ENCODE results near the gene CRYBA4. TPM values are rescaled to one million over a fixed set of nuclear protein-coding genes. Genes with fewer than 3 reads are reported as not detected.

CRYBA4 gene
- total RNA-seq, 2 experiments from 2014 or later = not detected

- Mint-ChIP-seq H3K27me3 (peaks cover 2% of the 10 kb centered on the region), H3K4me3 (no peak overlapping the region), H3K9me3 (ENCODE audit: low read depth) (no peaks in the 10 kb centered on the region), H3K36me3 (ENCODE audit: low read depth) (no peaks in the 10 kb centered on the region), H3K27ac (no peak overlapping the region), H3K4me1 (peaks cover 8% of the 10 kb centered on the region)
- ATAC-seq = no peak
- no peak for DNase-seq
- ChIA-PET CTCF (no interaction called here), POLR2A (no interaction called here)
- intact Hi-C loops (cut with DNase I, micrococcal nuclease) = no loop called here
Measured at GRCh38 chr22:26615149-26615548, 6.6 kb upstream of the CRYBA4 start.

GRCh38 chr22:26615830-26616435 is 5.8 kb upstream of the CRYBA4 start:
- ATAC-seq (no peak), DNase-seq (no peak)
- Mint-ChIP-seq H3K4me1 (no peaks in the 10 kb centered on the region), H3K4me3 (no peak overlapping the region), H3K36me3 (ENCODE audit: low read depth) (no peaks in the 10 kb centered on the region), H3K27me3 (peaks cover 2% of the 10 kb centered on the region), H3K9me3 (ENCODE audit: low read depth) (no peaks in the 10 kb centered on the region), H3K27ac (no peak overlapping the region)
- intact Hi-C loops (cut with DNase I, micrococcal nuclease) = no loop called here
- POLR2A ChIA-PET = no interaction called here
- CTCF ChIA-PET = interaction anchor here (1.2 kb wide), 1 partner anchor 227 kb away, joined by 3 read pairs; no protein-coding TSS in a partner anchor

- ATAC-seq (no peak), DNase-seq (no peak)
- no peak overlapping the region for H3K4me3 Mint-ChIP-seq
- no peak overlapping the region for H3K27ac Mint-ChIP-seq
- H3K4me1 Mint-ChIP-seq = no peaks in the 10 kb centered on the region
- ChIA-PET POLR2A (no interaction called here), CTCF (interaction anchor here (1.2 kb wide), 1 partner anchor 228 kb away, joined by 3 read pairs; no protein-coding TSS in a partner anchor)
- no peaks in the 10 kb centered on the region for H3K36me3 Mint-ChIP-seq (ENCODE audit: low read depth)
- H3K9me3 Mint-ChIP-seq (ENCODE audit: low read depth) = no peaks in the 10 kb centered on the region
- intact Hi-C loops (cut with DNase I, micrococcal nuclease) = no loop called here
- H3K27me3 Mint-ChIP-seq = peaks cover 2% of the 10 kb centered on the region
Measured at GRCh38 chr22:26616650-26617049, 5.1 kb upstream of the CRYBA4 start.

- DNase-seq (no peak), ATAC-seq (no peak)
- Mint-ChIP-seq H3K27ac (no peak within 1 kb of the TSS), H3K4me1 (no peaks in the 10 kb centered on the region), H3K36me3 (ENCODE audit: low read depth) (no peaks in the 10 kb centered on the region), H3K4me3 (no peak within 1 kb of the TSS), H3K27me3 (peaks cover 2% of the 10 kb centered on the region), H3K9me3 (ENCODE audit: low read depth) (no peaks in the 10 kb centered on the region)
- ChIA-PET POLR2A (no interaction called here), CTCF (interaction anchor here (0.6 to 1.2 kb wide), 2 partner anchors 144 to 228 kb away, joined by 3 read pairs; no protein-coding TSS in a partner anchor)
- intact Hi-C loops (cut with DNase I, micrococcal nuclease) = no loop called here
Measured at GRCh38 chr22:26617271-26618199, 4.2 kb upstream of the CRYBA4 start, which contains the start of gene CRYBB1. TSS of gene CRYBB1 (minus strand) at chr22:26618027. CDS start at chr22:26616319, 1,708 bp downstream.

GRCh38 chr22:26618455-26618854 is 3.3 kb upstream of the CRYBA4 start:
- DNase-seq = no peak
- no peaks in the 10 kb centered on the region for H3K9me3 Mint-ChIP-seq (ENCODE audit: low read depth)
- no peak for ATAC-seq
- H3K27me3 Mint-ChIP-seq = peaks cover under 1% of the 10 kb centered on the region
- CTCF ChIA-PET = no interaction called here
- H3K36me3 Mint-ChIP-seq (ENCODE audit: low read depth) = no peaks in the 10 kb centered on the region
- POLR2A ChIA-PET = no interaction called here
- no peak overlapping the region for H3K27ac Mint-ChIP-seq
- intact Hi-C loops (cut with DNase I, micrococcal nuclease) = no loop called here
- H3K4me3 Mint-ChIP-seq = no peak overlapping the region
- no peaks in the 10 kb centered on the region for H3K4me1 Mint-ChIP-seq

DNA sequence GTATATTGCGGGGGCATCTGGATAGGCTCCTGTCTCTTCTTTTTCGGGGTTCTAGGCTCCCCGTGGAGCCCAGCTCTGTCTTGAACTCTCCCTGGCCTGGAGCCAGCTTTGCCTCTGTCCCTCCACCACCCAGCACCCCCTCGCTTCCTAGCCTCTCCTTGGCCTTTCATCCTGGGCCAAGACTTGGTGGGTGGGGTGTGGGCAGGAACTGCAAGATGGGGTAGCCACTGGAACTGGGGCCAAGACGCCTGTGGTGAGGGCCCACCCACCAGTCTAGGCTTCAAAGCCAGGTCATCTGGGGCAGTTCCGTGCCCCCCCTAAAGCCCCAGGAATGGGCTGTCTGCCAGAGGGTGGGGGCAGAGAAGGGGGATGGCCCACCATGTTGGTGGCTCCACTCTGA is 2.3 kb upstream of the CRYBA4 start:
- ChIA-PET CTCF (interaction anchor here (1.5 kb wide), 1 partner anchor 13 kb away, joined by 4 read pairs; no protein-coding TSS in a partner anchor), POLR2A (no interaction called here)
- Mint-ChIP-seq H3K4me1 (no peaks in the 10 kb centered on the region), H3K36me3 (ENCODE audit: low read depth) (no peaks in the 10 kb centered on the region), H3K27ac (no peak overlapping the region), H3K9me3 (ENCODE audit: low read depth) (no peaks in the 10 kb centered on the region), H3K4me3 (no peak overlapping the region), H3K27me3 (no peaks in the 10 kb centered on the region)
- intact Hi-C loops (cut with DNase I, micrococcal nuclease) = no loop called here
- no peak for DNase-seq
- no peak for ATAC-seq

- Mint-ChIP-seq H3K27me3 (no peaks in the 10 kb centered on the region), H3K9me3 (ENCODE audit: low read depth) (no peaks in the 10 kb centered on the region), H3K4me1 (no peaks in the 10 kb centered on the region), H3K27ac (no peak overlapping the region), H3K4me3 (no peak overlapping the region), H3K36me3 (ENCODE audit: low read depth) (no peaks in the 10 kb centered on the region)
- DNase-seq (no peak), ATAC-seq (no peak)
- POLR2A ChIA-PET = no interaction called here
- intact Hi-C loops (cut with DNase I, micrococcal nuclease) = no loop called here
- CTCF ChIA-PET = interaction anchor here (1.5 kb wide), 1 partner anchor 14 kb away, joined by 4 read pairs; no protein-coding TSS in a partner anchor
Measured at GRCh38 chr22:26620197-26620596, 1.6 kb upstream of the CRYBA4 start.

DNA sequence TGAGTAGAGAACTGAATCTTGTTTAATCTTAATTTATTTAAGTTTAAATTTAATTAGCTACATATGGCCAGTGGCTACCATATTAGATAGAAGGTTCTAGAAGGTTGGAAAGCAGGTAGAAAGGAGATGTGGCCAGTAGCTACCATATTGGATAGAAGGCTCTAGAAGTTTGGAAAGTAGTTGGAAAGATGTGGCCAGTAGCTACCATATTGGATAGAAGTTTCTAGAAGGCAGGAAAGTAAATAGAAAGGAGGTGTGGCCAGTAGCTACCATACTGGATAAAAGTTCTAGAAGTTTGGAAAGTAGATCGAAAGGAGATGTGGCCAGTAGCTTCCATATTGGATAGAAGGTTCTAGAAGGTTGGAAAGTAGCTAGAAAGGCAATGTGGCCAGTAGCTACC is 2.2 kb downstream of the CRYBA4 start:
- intact Hi-C loops (cut with DNase I, micrococcal nuclease) = no loop called here
- ChIA-PET CTCF (interaction anchor here (0.6 to 1.6 kb wide), 4 partner anchors 18 to 1252 kb away, joined by 3 to 8 read pairs (median 3); no protein-coding TSS in a partner anchor), POLR2A (no interaction called here)
- ATAC-seq (no peak), DNase-seq (no peak)
- Mint-ChIP-seq H3K4me3 (no peak overlapping the region), H3K27ac (peak overlapping the region; percentile 29), H3K27me3 (no peaks in the 10 kb centered on the region), H3K4me1 (no peaks in the 10 kb centered on the region), H3K36me3 (ENCODE audit: low read depth) (no peaks in the 10 kb centered on the region), H3K9me3 (ENCODE audit: low read depth) (no peaks in the 10 kb centered on the region)

GRCh38 chr22:26624803-26625202 is 3.0 kb downstream of the CRYBA4 start:
- intact Hi-C loops (cut with DNase I, micrococcal nuclease) = no loop called here
- Mint-ChIP-seq H3K27me3 (no peaks in the 10 kb centered on the region), H3K27ac (no peak overlapping the region), H3K4me3 (no peak overlapping the region), H3K36me3 (ENCODE audit: low read depth) (no peaks in the 10 kb centered on the region), H3K4me1 (no peaks in the 10 kb centered on the region), H3K9me3 (ENCODE audit: low read depth) (no peaks in the 10 kb centered on the region)
- ChIA-PET POLR2A (no interaction called here), CTCF (interaction anchor here (1.6 kb wide), 1 partner anchor 19 kb away, joined by 8 read pairs; no protein-coding TSS in a partner anchor)
- no peak for DNase-seq
- no peak for ATAC-seq

- no peak overlapping the region for H3K4me3 Mint-ChIP-seq
- H3K27me3 Mint-ChIP-seq = no peaks in the 10 kb centered on the region
- ChIA-PET CTCF (interaction anchor here (0.5 kb wide), 1 partner anchor 257 kb away, joined by 3 read pairs; no protein-coding TSS in a partner anchor), POLR2A (no interaction called here)
- H3K36me3 Mint-ChIP-seq (ENCODE audit: low read depth) = no peaks in the 10 kb centered on the region
- no peak overlapping the region for H3K27ac Mint-ChIP-seq
- intact Hi-C loops (cut with DNase I, micrococcal nuclease) = no loop called here
- ATAC-seq (no peak), DNase-seq (no peak)
- H3K9me3 Mint-ChIP-seq (ENCODE audit: low read depth) = no peaks in the 10 kb centered on the region
- H3K4me1 Mint-ChIP-seq = no peaks in the 10 kb centered on the region
Measured at GRCh38 chr22:26629988-26630761, 8.4 kb downstream of the CRYBA4 start.

DNA sequence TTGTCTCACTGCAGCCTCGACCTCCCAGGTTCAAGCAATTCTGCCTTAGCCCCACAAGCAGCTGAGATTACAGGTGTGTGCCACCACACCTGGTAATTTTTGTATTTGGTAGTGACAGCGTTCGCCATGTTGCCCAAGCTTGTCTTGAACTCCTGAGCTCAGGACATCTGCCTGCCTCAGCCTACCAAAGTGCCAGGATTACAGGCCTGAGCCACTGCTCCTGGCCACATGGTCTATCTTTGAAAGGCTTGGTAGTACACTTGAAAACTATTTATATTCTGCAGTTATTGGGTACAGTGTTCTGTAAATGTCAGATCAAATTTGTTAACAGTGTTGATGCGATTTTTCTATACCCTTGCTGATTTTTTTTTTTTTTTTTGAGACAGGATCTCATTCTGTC is 9.5 kb downstream of the CRYBA4 start:
- Mint-ChIP-seq H3K36me3 (ENCODE audit: low read depth) (no peaks in the 10 kb centered on the region), H3K4me3 (no peak overlapping the region), H3K27me3 (no peaks in the 10 kb centered on the region), H3K9me3 (ENCODE audit: low read depth) (no peaks in the 10 kb centered on the region), H3K27ac (no peak overlapping the region), H3K4me1 (no peaks in the 10 kb centered on the region)
- DNase-seq (no peak), ATAC-seq (no peak)
- CTCF ChIA-PET = interaction anchor here (0.7 kb wide), 1 partner anchor 1316 kb away, joined by 4 read pairs; no protein-coding TSS in a partner anchor
- intact Hi-C loops (cut with DNase I, micrococcal nuclease) = no loop called here
- POLR2A ChIA-PET = no interaction called here

All from activated CD4-positive, alpha-beta T cell treated with anti-CD3 and anti-CD28 coated beads for 36 hours (primary cell).